Cardiac muscle cell (in vitro differentiated cells and primary cell): ENCODE data around the gene EAF2. TPM values are rescaled to one million over a fixed set of nuclear protein-coding genes. Genes with fewer than 3 reads are reported as not detected.

ENCODE experiments used
- DNase-seq, 2 donors: peaks; one replicate each; pipeline versions ENCODE4 v3.0.0 to v3.0.0-alpha.2; 2010 to 2017; ENCODE audit warnings: low read depth in 1 of 2, low spot score in 1 of 2
- H3K27ac ChIP-seq: fragments of 200-600 bp; sonication (generic); 2 replicates; pipeline ENCODE4 v1.5.1; 2016
- H3K27me3 ChIP-seq: fragments of 200-600 bp; sonication (generic); 2 replicates; pipeline ENCODE4 v1.6.0; 2016; ENCODE audit warnings: control low read depth
- H3K36me3 ChIP-seq: fragments of 200-600 bp; sonication (generic); 2 replicates; pipeline ENCODE4 v1.5.1; 2016; ENCODE audit warnings: control low read depth
- H3K4me1 ChIP-seq: fragments of 200-600 bp; sonication (generic); 2 replicates; pipeline ENCODE4 v1.8.1; 2017; ENCODE audit warnings: low read depth, mild to moderate bottlenecking, mixed run types
- H3K4me3 ChIP-seq: fragments of 200-600 bp; sonication (generic); 2 replicates; pipeline ENCODE4 v1.5.1; 2016; ENCODE audit warnings: mild to moderate bottlenecking
- H3K9me3 ChIP-seq: fragments of 200-600 bp; sonication (generic); 2 replicates; pipeline ENCODE4 v1.5.1; 2017; ENCODE audit warnings: low read depth, mild to moderate bottlenecking, control low read depth
- polyA plus RNA-seq: library from polyadenylated mRNA; unstranded; fragments of >200 nt; fragmentation: Nextera tagmentation; extraction: Ambion mirVana; gene quantifications from 2 replicates; pipeline ENCODE4 v1.2.1, GENCODE V29; 2016
- total RNA-seq: library from RNA; depleted of rRNA; stranded (reverse); fragments of >200 nt; gene quantifications from 2 replicates; pipeline ENCODE4 v1.2.3, GENCODE V29; 2016
- TF ChIP-seq, protein P1 (sequence below): IDR thresholded peaks from 2 replicates; pipeline ENCODE4 v1.5.1; 2012; ENCODE audit warnings: low read depth, mild to moderate bottlenecking, low read length

The EAF2 gene
- total RNA-seq (0.67 and 1.7 TPM in 2 replicates), polyA plus RNA-seq (2.8 and 3.7 TPM in 2 replicates)

DNA sequence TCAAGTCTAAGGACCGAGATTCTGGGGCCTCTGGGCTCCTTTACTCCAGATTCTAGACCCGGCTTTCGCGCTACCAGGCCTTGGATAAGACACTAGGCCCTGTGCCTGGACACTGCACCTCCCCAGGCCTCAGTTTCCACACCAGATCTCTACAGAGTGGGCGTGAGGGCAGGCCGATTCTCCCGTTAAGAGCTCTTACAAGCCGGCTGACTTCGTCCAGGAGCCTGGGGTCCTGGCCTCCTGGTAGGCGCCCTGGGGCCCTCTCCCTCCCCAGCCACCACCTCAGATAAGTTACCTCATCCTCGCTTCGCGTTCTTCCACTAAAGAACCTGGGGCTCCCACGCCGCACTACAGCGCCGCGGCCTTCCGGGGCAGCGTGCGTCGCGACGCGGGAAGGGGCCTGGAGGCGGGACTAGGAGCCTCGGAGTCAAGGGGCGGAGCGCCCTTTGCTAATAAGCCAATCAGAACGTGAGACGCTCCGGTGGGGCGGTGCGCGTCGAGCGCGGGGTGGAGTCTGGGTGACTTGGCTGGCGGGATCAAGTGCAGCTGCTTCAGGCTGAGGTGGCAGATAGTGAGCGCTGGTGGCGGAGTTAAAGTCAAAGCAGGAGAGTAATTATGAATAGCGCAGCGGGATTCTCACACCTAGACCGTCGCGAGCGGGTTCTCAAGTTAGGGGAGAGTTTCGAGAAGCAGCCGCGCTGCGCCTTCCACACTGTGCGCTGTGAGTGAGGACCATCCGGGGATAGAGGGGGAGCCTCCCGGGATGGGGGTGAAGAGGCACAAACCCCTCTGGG is at the start of gene EAF2, which contains the start of gene IQCB1:
TSS of gene EAF2 (plus strand) at position 539 of the 794 bp plus-strand sequence. CDS start at position 616, 77 bp downstream.
TSS of gene IQCB1 (minus strand) at position 390 of the 794 bp plus-strand sequence. CDS start 6,100 bp downstream, outside the sequence.
- peak within 1 kb of the TSS; percentile 39 for H3K27ac ChIP-seq

DNA sequence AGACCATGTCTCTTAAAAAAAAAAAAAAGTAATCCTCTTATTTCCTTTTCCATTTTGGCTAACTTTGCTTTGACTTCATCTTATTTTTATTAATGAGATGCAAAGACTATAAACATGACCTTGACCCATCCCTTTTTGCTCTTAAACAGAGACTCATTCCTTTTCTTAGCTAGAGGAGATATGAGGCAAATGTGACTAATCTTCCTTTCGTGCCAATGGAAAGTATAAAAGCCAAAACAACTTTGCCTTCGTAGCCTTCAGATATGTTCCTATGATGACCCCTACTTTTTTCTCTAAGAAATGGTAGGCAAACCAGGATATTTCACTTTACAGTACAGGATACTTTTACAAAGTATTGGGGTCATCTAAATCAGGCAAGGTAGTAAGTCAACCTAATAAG is 48.5 kb upstream of the EAF2 start:
- Histone ChIP-seq H3K4me3 (no peak overlapping the region), H3K27me3 (no peaks in the 10 kb centered on the region), H3K36me3 (peaks cover 29% of the 10 kb centered on the region), H3K4me1 (no peaks in the 10 kb centered on the region), H3K9me3 (no peaks in the 10 kb centered on the region), H3K27ac (no peak overlapping the region)
- peak in 1 of 2 donors; percentile 66 for DNase-seq
- TF ChIP-seq, protein P1, sequence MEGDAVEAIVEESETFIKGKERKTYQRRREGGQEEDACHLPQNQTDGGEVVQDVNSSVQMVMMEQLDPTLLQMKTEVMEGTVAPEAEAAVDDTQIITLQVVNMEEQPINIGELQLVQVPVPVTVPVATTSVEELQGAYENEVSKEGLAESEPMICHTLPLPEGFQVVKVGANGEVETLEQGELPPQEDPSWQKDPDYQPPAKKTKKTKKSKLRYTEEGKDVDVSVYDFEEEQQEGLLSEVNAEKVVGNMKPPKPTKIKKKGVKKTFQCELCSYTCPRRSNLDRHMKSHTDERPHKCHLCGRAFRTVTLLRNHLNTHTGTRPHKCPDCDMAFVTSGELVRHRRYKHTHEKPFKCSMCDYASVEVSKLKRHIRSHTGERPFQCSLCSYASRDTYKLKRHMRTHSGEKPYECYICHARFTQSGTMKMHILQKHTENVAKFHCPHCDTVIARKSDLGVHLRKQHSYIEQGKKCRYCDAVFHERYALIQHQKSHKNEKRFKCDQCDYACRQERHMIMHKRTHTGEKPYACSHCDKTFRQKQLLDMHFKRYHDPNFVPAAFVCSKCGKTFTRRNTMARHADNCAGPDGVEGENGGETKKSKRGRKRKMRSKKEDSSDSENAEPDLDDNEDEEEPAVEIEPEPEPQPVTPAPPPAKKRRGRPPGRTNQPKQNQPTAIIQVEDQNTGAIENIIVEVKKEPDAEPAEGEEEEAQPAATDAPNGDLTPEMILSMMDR = no peak

More for the DNA sequence above, at the start of gene EAF2, which contains the start of gene IQCB1:
- no peaks in the 10 kb centered on the region for H3K36me3 ChIP-seq
- H3K4me3 ChIP-seq = peak within 1 kb of the TSS; percentile 74
- peaks cover 30% of the 10 kb centered on the region for H3K27me3 ChIP-seq
- TF ChIP-seq, protein P1 = no peak
- H3K4me1 ChIP-seq = no peaks in the 10 kb centered on the region
- DNase-seq = peak; percentile 97
- no peaks in the 10 kb centered on the region for H3K9me3 ChIP-seq

DNA sequence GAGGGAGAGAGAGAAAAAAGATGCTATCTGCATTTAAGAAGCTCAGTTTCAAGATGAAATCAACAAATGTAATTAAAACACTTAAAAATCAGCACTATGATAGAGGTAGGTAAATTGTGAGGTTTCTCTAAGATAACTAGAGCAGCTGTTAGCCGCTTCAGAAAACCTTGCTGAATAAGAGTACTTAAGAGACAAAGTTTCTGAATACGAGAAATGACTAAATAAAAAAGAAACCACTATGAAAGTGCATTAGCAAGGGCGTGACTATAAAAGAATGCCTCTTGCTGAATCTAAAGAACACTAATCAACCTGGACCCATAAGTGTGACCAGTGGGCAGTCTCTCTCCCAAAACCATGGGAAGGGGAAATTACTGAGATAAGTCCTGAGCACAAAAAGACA is 41.9 kb upstream of the EAF2 start:
- H3K9me3 ChIP-seq = no peaks in the 10 kb centered on the region
- H3K4me1 ChIP-seq = peaks cover 10% of the 10 kb centered on the region
- H3K4me3 ChIP-seq = no peak overlapping the region
- no peak overlapping the region for H3K27ac ChIP-seq
- DNase-seq = no peak
- peaks cover 21% of the 10 kb centered on the region for H3K36me3 ChIP-seq
- TF ChIP-seq, protein P1 = no peak
- H3K27me3 ChIP-seq = no peaks in the 10 kb centered on the region

DNA sequence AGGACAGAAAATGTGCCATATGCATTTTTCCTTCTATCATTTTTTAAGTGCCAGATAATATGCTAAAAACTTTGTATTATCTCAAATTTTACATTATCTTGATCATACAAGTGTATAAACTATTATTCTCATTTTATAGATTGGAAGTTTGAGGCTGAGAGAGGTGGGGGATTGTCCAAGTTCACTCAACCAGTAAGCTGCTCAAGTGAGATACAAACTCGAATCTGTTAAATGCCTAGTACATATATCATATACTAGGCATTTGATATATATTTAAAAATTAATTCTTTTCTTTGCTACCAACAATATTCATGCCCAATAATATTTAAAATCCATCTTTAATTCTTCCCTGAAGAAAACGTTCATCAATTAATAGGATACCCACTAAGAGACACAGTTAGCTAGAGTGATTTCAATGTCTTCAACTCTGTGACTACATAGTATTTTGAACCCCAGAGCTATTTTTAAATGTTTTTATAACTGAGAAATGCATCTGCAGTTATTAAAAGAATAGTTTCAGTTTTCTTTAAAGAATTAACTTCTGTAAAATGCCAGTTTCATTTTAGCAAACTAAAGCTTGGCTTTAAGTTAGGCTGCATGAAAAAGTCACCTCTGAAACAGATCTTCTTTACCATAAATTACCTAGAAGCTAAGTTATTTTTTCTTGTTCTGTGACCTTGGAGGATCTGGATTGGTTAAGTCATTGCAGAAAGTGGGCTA is 40.6 kb upstream of the EAF2 start:
- Histone ChIP-seq H3K27me3 (no peaks in the 10 kb centered on the region), H3K4me3 (no peak overlapping the region), H3K36me3 (peaks cover 10% of the 10 kb centered on the region), H3K27ac (no peak overlapping the region), H3K4me1 (peaks cover 10% of the 10 kb centered on the region), H3K9me3 (no peaks in the 10 kb centered on the region)
- TF ChIP-seq, protein P1 = no peak
- DNase-seq = no peak

DNA sequence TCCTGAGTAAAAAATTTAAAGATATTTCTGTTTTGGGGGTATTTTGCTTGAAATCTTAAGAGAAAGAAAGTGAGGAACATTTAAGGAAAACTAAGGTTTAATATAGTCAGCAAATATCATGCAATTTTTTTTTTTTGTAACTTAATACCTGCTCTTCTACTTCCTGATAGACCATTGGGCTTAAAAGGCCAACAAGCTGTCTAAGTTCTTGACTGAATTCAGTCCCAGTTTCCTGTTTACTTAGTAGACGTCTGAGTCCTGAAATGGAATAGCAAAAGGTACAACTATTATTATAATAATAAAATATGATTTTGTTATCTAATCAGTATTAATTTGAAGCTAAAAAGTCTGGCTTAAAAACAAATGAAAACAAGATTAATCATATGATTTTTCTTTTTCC is 38.0 kb upstream of the EAF2 start:
- peaks cover 3% of the 10 kb centered on the region for H3K36me3 ChIP-seq
- DNase-seq = no peak
- no peaks in the 10 kb centered on the region for H3K9me3 ChIP-seq
- H3K27me3 ChIP-seq = no peaks in the 10 kb centered on the region
- peaks cover 10% of the 10 kb centered on the region for H3K4me1 ChIP-seq
- no peak overlapping the region for H3K4me3 ChIP-seq
- no peak overlapping the region for H3K27ac ChIP-seq
- TF ChIP-seq, protein P1 = no peak
